Esophagus squamous epithelium (tissue), 5 donors: ENCODE data around the gene PSTPIP2. TPM values are rescaled to one million over a fixed set of nuclear protein-coding genes. Genes with fewer than 3 reads are reported as not detected.

ENCODE experiments used
- DNase-seq: peaks from one replicate; lab custom pipeline; 2025; lab: John Stamatoyannopoulos, UW
- H3K27ac ChIP-seq, 4 donors: fragments of 200-600 bp; sonication (generic); one replicate each; pipeline ENCODE4 v1.5.1; 2016 to 2019; ENCODE audit warnings: mild to moderate bottlenecking in 1 of 4
- H3K27me3 ChIP-seq, 4 donors: fragments of 200-600 bp; sonication (generic); 1 replicate in 3 of 4; 2 replicates in 1 of 4; pipeline versions ENCODE4 v1.5.1 to v1.6.0; 2017 to 2021; ENCODE audit warnings: antibody characterized with exemption in 1 of 4
- H3K36me3 ChIP-seq, 3 donors: fragments of 200-600 bp; sonication (generic); one replicate each; pipeline ENCODE4 v1.5.1; 2016 to 2019
- H3K4me1 ChIP-seq, 3 donors: fragments of 200-600 bp; sonication (generic); one replicate each; pipeline ENCODE4 v1.5.1; 2017 to 2019
- H3K4me3 ChIP-seq, 4 donors: fragments of 200-600 bp; sonication (generic); 1 replicate in 3 of 4; 2 replicates in 1 of 4; pipeline ENCODE4 v1.5.1; 2016 to 2019; ENCODE audit warnings: mild to moderate bottlenecking in 2 of 4, moderate library complexity in 1 of 4
- H3K9me3 ChIP-seq, 3 donors: fragments of 200-600 bp; sonication (generic); one replicate each; pipeline ENCODE4 v1.5.1; 2016 to 2019
- CTCF ChIP-seq, 6 experiments: fragments of 450-650 bp in 4 of 6; fragments of 200-600 bp in 2 of 6; sonication (generic) in 2 of 6; IDR thresholded peaks; one replicate each; pipeline ENCODE4 v1.5.1; 2016 to 2019; ENCODE audit warnings: antibody characterized with exemption in 6 of 6, mild to moderate bottlenecking in 4 of 6, moderate library complexity in 4 of 6
- POLR2A ChIP-seq, 4 donors: fragments of 450-650 bp; IDR thresholded peaks; one replicate each; pipeline ENCODE4 v1.6.1; 2017; ENCODE audit warnings: antibody characterized with exemption in 4 of 4, mild to moderate bottlenecking in 4 of 4, moderate library complexity in 3 of 4
- WGBS, 2 donors: methylation state at CpG; one replicate each; pipeline ENCODE4 v1.1.5; 2018; 5-methylcytosine and 5-hydroxymethylcytosine counted together
- intact Hi-C: fragments of 100-400 bp; cut with DNase I; formaldehyde crosslinking; loops from one replicate; pipeline ENCODE4 v1.15.0; 2022
- total RNA-seq, 4 donors: library from RNA; depleted of rRNA; stranded (reverse); fragments of >200 nt; gene quantifications; one replicate each; pipeline ENCODE4 v1.1.0, GENCODE V29; 2016
- donor health status: DM: yes; HTN: yes; CAD: no.

PSTPIP2 gene
- total RNA-seq, 4 donors from 2014 or later: 5.6 to 18.7 (median 11.1) TPM

GRCh38 chr18:46070815-46071652, 1.0 kb downstream of the PSTPIP2 start:
- no peak for DNase-seq
- Histone ChIP-seq H3K4me3 (peak overlapping the region; percentile 58 to 88 (median 76)), H3K27me3 (no peaks in the 10 kb centered on the region), H3K9me3 (no peaks in the 10 kb centered on the region), H3K27ac (peak overlapping the region; percentile 5 to 81 (median 47)), H3K4me1 (peaks cover 22 to 55% (median 24%) of the 10 kb centered on the region in 3 donors), H3K36me3 (no peaks in the 10 kb centered on the region)
- WGBS, 2 donors: 29 to 45% methylated on average over 5 to 6 of the region's 13 CpGs
- intact Hi-C loops: loop anchor here (10.0 kb wide), 1 partner anchor 376 kb away; no protein-coding TSS in a partner anchor
- TF ChIP-seq POLR2A (IDR thresholded peaks at IDR 0.05): no peak

- no peaks in the 10 kb centered on the region for H3K36me3 ChIP-seq
- H3K4me1 ChIP-seq: peaks cover 22 to 55% (median 24%) of the 10 kb centered on the region in 3 donors
- H3K9me3 ChIP-seq: no peaks in the 10 kb centered on the region
- intact Hi-C loops: loop anchor here (10.0 kb wide), 1 partner anchor 375 kb away; no protein-coding TSS in a partner anchor
- WGBS, 2 donors: 79 to 82% methylated on average over 6 of the region's 6 CpGs
- peak overlapping the region in 2 of 4 donors; percentile 21 to 76 for H3K27ac ChIP-seq
- no peak overlapping the region for H3K4me3 ChIP-seq
- H3K27me3 ChIP-seq: no peaks in the 10 kb centered on the region
- no peak for DNase-seq
- TF ChIP-seq CTCF (IDR thresholded peaks at IDR 0.05): no peak
- no peak for TF ChIP-seq POLR2A (IDR thresholded peaks at IDR 0.05)
Observed at GRCh38 chr18:46070232-46070631, 1.8 kb downstream of the PSTPIP2 start.

GRCh38 chr18:46069524-46069923, 2.5 kb downstream of the PSTPIP2 start:
- no peak overlapping the region for H3K4me3 ChIP-seq
- H3K9me3 ChIP-seq: no peaks in the 10 kb centered on the region
- TF ChIP-seq POLR2A (IDR thresholded peaks at IDR 0.05): no peak
- H3K4me1 ChIP-seq: peaks cover 22 to 57% (median 24%) of the 10 kb centered on the region in 3 donors
- H3K36me3 ChIP-seq: no peaks in the 10 kb centered on the region
- DNase-seq: no peak
- intact Hi-C loops: no loop called here
- H3K27me3 ChIP-seq: no peaks in the 10 kb centered on the region
- 31 to 45% methylated on average over 4 of the region's 4 CpGs for WGBS, 2 donors
- H3K27ac ChIP-seq: peak overlapping the region; percentile 32 to 76 (median 66)

GRCh38 chr18:46068763-46069162, 3.3 kb downstream of the PSTPIP2 start:
- Histone ChIP-seq H3K4me1 (peaks cover 24 to 59% (median 24%) of the 10 kb centered on the region in 3 donors), H3K4me3 (no peak overlapping the region), H3K27ac (peak overlapping the region; percentile 32 to 76 (median 66)), H3K36me3 (no peaks in the 10 kb centered on the region), H3K9me3 (no peaks in the 10 kb centered on the region), H3K27me3 (no peaks in the 10 kb centered on the region)
- intact Hi-C loops: no loop called here
- 7 to 30% methylated on average over 1 of the region's 1 CpG for WGBS, 2 donors
- DNase-seq: no peak
- TF ChIP-seq CTCF (IDR thresholded peaks at IDR 0.05): no peak
- no peak for TF ChIP-seq POLR2A (IDR thresholded peaks at IDR 0.05)

- no peaks in the 10 kb centered on the region for H3K9me3 ChIP-seq
- no peaks in the 10 kb centered on the region for H3K27me3 ChIP-seq
- DNase-seq: no peak
- no peaks in the 10 kb centered on the region for H3K36me3 ChIP-seq
- H3K4me1 ChIP-seq: peaks cover 20 to 56% (median 26%) of the 10 kb centered on the region in 3 donors
- intact Hi-C loops: no loop called here
- 68 to 78% methylated on average over 5 of the region's 5 CpGs for WGBS, 2 donors
- no peak overlapping the region for H3K4me3 ChIP-seq
- H3K27ac ChIP-seq: no peak overlapping the region
- no peak for TF ChIP-seq CTCF (IDR thresholded peaks at IDR 0.05)
- no peak for TF ChIP-seq POLR2A (IDR thresholded peaks at IDR 0.05)
Observed at GRCh38 chr18:46067438-46068007, 4.5 kb downstream of the PSTPIP2 start.

- Histone ChIP-seq H3K4me1 (peaks cover 8 to 30% (median 8%) of the 10 kb centered on the region in 3 donors), H3K27me3 (no peaks in the 10 kb centered on the region), H3K9me3 (no peaks in the 10 kb centered on the region), H3K4me3 (no peak overlapping the region), H3K36me3 (no peaks in the 10 kb centered on the region), H3K27ac (peak overlapping the region in 1 of 4 donors; percentile 42)
- intact Hi-C loops: no loop called here
- TF ChIP-seq CTCF (IDR thresholded peaks at IDR 0.05) (no peak), POLR2A (IDR thresholded peaks at IDR 0.05) (no peak)
- DNase-seq: no peak
- 25 to 55% methylated on average over 5 of the region's 5 CpGs for WGBS, 2 donors
Observed at GRCh38 chr18:46062781-46063180, 9.3 kb downstream of the PSTPIP2 start.
